GM12892 (cell line): ENCODE data around the gene AP2B1.

Experiments
- POLR2A ChIP-seq: IDR thresholded peaks from 2 replicates; pipeline ENCODE4 v1.6.1; 2011; ENCODE audit warnings: low read depth, low read length, control low read depth
- POLR2AphosphoS5 ChIP-seq: IDR thresholded peaks from 2 replicates; pipeline ENCODE4 v1.6.1; 2011; ENCODE audit warnings: low read depth, low read length, control low read depth

GRCh38 chr17:35618628-35619027, 31.5 kb downstream of the AP2B1 start:
- TF ChIP-seq POLR2A, result no peak
- TF ChIP-seq POLR2AphosphoS5, result no peak
